DND-41 (cell line): ENCODE measurements around the gene DNAAF5.

Experiments used
- CTCF ChIP-seq: IDR thresholded peaks from 2 replicates; pipeline ENCODE4 v1.5.1; 2012; ENCODE audit warnings: borderline replicate concordance, low read length, moderate library complexity, mild to moderate bottlenecking; ENCODE audit not compliant: poor library complexity, severe bottlenecking; ENCODE audit errors: extremely low read depth
- EZH2 ChIP-seq: IDR thresholded peaks from 3 replicates; pipeline ENCODE4 v1.6.1; 2012; ENCODE audit warnings: borderline replicate concordance, low read depth, mild to moderate bottlenecking, moderate library complexity, low read length, inconsistent platforms; ENCODE audit not compliant: severe bottlenecking

GRCh38 chr7:780516-780915, 54.0 kb downstream of the DNAAF5 start:
- TF ChIP-seq CTCF: no peak
- TF ChIP-seq EZH2: no peak
